ENCODE measurements around the gene MYO1D. TPM values are rescaled to one million over a fixed set of nuclear protein-coding genes. Genes with fewer than 3 reads are reported as not detected.

Gene MYO1D
- total and polyA plus RNA-seq, 4 donors = 22.0 to 75.8 (median 61.4) TPM

DNA sequence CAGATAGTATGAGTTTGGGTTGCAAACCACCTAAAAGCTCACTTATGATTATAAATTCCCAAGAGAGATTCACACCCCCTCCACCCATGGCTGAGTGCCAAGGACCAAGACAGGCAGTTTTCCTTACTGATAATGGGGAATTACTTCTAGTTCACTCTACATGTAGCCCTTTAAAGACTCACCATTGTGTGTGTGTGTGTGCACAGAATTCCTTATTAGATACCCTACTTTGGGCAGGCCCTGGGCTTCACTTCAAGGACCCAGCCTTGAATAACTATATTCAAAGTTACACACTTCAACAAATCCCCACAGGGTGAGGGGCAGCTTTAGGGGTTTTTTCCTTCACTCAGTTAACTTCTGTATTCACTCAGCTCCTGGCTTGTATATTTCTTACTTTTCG lies 143.5 kb downstream of the MYO1D start:
- TF ChIP-seq, protein P1, sequence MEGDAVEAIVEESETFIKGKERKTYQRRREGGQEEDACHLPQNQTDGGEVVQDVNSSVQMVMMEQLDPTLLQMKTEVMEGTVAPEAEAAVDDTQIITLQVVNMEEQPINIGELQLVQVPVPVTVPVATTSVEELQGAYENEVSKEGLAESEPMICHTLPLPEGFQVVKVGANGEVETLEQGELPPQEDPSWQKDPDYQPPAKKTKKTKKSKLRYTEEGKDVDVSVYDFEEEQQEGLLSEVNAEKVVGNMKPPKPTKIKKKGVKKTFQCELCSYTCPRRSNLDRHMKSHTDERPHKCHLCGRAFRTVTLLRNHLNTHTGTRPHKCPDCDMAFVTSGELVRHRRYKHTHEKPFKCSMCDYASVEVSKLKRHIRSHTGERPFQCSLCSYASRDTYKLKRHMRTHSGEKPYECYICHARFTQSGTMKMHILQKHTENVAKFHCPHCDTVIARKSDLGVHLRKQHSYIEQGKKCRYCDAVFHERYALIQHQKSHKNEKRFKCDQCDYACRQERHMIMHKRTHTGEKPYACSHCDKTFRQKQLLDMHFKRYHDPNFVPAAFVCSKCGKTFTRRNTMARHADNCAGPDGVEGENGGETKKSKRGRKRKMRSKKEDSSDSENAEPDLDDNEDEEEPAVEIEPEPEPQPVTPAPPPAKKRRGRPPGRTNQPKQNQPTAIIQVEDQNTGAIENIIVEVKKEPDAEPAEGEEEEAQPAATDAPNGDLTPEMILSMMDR (IDR thresholded peaks at IDR 0.05; ENCODE audit: control extremely low read depth, extremely low read depth) = no peak
- Histone ChIP-seq H3K27me3 (ENCODE audit: control insufficient read depth in 3 of 3, insufficient read depth in 3 of 3, low read length in 2 of 3) (no peaks in the 10 kb centered on the region), H3K9me3 (ENCODE audit: control insufficient read depth in 4 of 4, insufficient read depth in 3 of 4, low read length in 3 of 4) (peaks cover 0 to 8% (median 3%) of the 10 kb centered on the region in 4 donors), H3K4me3 (no peak overlapping the region), H3K27ac (ENCODE audit: low read depth in 1 of 2, low read length in 1 of 2) (no peak overlapping the region), H3K9ac (ENCODE audit: insufficient read depth in 1 of 2, low read length in 2 of 2) (no peak overlapping the region), H3K36me3 (ENCODE audit: control insufficient read depth in 4 of 4, insufficient read depth in 4 of 4, low read length in 4 of 4) (peaks cover 0 to 18% (median 3%) of the 10 kb centered on the region in 4 donors), H3K4me1 (ENCODE audit: control insufficient read depth in 5 of 5, insufficient read depth in 5 of 5, low read length in 5 of 5) (no peaks in the 10 kb centered on the region)
- no peak for ATAC-seq (ENCODE audit: insufficient read depth, low FRiP score)
- DNase-seq = no peak
- whole genome bisulfite sequencing, 2 donors = 91 to 97% methylated on average over 1 of the region's 1 CpG

DNA sequence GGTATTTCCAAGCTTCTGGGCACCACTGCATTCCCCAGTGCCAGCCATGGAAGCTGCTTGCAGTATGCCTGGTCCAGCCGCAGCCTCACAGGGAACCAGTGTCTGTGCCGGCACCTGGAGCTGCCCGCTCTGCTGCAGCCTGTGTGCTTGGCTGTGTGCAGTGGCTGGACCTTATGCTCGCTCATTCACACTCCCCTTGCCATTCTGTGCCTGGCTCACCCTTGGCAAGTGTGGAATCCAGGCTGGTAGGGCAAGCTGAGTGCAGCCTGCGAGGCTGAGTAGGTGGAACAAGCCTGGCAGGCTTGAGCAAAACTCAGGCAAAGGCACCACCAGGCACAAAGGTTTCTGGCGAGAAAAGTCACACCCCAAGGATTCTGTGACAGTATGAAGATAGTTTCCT lies 144.0 kb downstream of the MYO1D start:
- Histone ChIP-seq H3K9me3 (ENCODE audit: control insufficient read depth in 4 of 4, insufficient read depth in 3 of 4, low read length in 3 of 4) (peaks cover 0 to 8% (median 3%) of the 10 kb centered on the region in 4 donors), H3K4me1 (ENCODE audit: control insufficient read depth in 5 of 5, insufficient read depth in 5 of 5, low read length in 5 of 5) (no peaks in the 10 kb centered on the region), H3K4me3 (no peak overlapping the region), H3K27ac (ENCODE audit: low read depth in 1 of 2, low read length in 1 of 2) (no peak overlapping the region), H3K27me3 (ENCODE audit: control insufficient read depth in 3 of 3, insufficient read depth in 3 of 3, low read length in 2 of 3) (no peaks in the 10 kb centered on the region), H3K36me3 (ENCODE audit: control insufficient read depth in 4 of 4, insufficient read depth in 4 of 4, low read length in 4 of 4) (peaks cover 0 to 18% (median 3%) of the 10 kb centered on the region in 4 donors), H3K9ac (ENCODE audit: insufficient read depth in 1 of 2, low read length in 2 of 2) (no peak overlapping the region)
- 81% methylated on average over 6 of the region's 6 CpGs for WGBS, 2 donors
- no peak for DNase-seq
- TF ChIP-seq, protein P1 (IDR thresholded peaks at IDR 0.05; ENCODE audit: control extremely low read depth, extremely low read depth) = no peak
- no peak for ATAC-seq (ENCODE audit: insufficient read depth, low FRiP score)

DNA sequence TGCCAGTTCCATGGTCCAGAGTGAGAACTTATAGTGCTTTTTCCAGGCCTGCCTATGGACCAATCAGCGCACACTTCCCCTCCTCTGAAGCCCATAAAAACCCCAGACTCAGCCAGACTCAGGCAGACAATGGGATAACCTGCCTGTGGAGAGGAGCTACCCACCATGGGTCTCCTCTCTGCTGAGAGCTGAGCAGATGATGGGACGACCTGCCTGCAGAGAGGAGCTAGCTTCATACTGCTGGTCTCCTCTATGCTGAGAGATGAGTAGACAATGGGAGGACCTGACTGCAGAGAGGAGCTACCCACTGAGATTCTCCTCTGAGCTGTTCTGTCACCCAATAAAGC lies 144.7 kb downstream of the MYO1D start:
- Histone ChIP-seq H3K27me3 (ENCODE audit: control insufficient read depth in 3 of 3, insufficient read depth in 3 of 3, low read length in 2 of 3) (no peaks in the 10 kb centered on the region), H3K4me1 (ENCODE audit: control insufficient read depth in 5 of 5, insufficient read depth in 5 of 5, low read length in 5 of 5) (no peaks in the 10 kb centered on the region), H3K4me3 (no peak overlapping the region), H3K36me3 (ENCODE audit: control insufficient read depth in 4 of 4, insufficient read depth in 4 of 4, low read length in 4 of 4) (peaks cover 0 to 18% (median 3%) of the 10 kb centered on the region in 4 donors), H3K9me3 (ENCODE audit: control insufficient read depth in 4 of 4, insufficient read depth in 3 of 4, low read length in 3 of 4) (peaks cover 0 to 8% (median 3%) of the 10 kb centered on the region in 4 donors), H3K9ac (ENCODE audit: insufficient read depth in 1 of 2, low read length in 2 of 2) (no peak overlapping the region), H3K27ac (ENCODE audit: low read depth in 1 of 2, low read length in 1 of 2) (no peak overlapping the region)
- ATAC-seq (ENCODE audit: insufficient read depth, low FRiP score) (no peak), DNase-seq (no peak)
- 90 to 92% methylated on average over 2 of the region's 2 CpGs for WGBS, 2 donors
- TF ChIP-seq, protein P1 (IDR thresholded peaks at IDR 0.05; ENCODE audit: control extremely low read depth, extremely low read depth) = no peak
